ENCODE results near the gene DNPEP.

The DNPEP gene

DNA sequence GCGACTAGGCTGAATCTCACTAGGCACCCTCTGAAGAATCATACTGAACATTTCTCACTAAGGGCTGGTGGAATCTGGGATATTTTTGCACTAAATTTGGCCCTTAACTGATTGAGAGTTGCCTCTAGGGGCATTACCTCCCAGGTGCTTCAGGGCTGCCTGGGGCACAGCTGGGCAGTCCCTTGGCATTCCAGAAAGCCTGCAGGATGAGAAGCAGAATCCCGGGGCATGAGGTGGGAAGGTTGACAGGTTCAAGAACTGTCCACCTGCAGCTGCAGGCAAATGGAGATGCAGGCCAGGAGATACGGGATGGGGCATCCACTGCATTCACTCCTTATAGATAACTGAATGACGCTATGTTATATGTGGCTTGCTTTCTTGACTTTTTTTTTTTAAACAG lies 62.6 kb downstream of the DNPEP start:
- DNase-seq (no peak), ATAC-seq (no peak)
- H3K27ac Mint-ChIP-seq = no peak overlapping the region
- H3K4me1 Mint-ChIP-seq = peaks cover 11% of the 10 kb centered on the region
- H3K4me3 Mint-ChIP-seq = no peak overlapping the region
- H3K27me3 Mint-ChIP-seq = peaks cover 75% of the 10 kb centered on the region
- H3K9me3 Mint-ChIP-seq = no peaks in the 10 kb centered on the region

DNA sequence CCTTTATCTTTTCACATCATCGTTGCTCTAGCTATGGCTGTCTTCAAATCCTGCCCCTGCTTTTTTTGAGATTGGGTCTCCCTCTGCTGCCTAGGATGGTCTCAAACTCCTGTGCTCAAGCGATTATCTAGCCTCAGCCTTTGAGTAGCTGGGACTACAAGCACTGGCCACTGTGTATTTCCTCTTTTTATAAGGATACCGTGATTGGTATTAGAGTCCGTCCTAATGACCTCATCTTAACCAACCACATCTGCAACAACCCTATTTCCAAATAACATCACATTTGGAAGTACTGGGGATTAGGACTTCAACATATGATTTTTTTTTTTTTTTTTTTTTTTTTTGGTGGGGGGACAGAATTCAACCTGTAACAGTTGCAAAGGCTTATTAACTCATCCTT lies 64.3 kb downstream of the DNPEP start:
- Mint-ChIP-seq H3K9me3 (no peaks in the 10 kb centered on the region), H3K4me1 (peaks cover 11% of the 10 kb centered on the region), H3K27ac (no peak overlapping the region), H3K4me3 (no peak overlapping the region), H3K27me3 (peaks cover 60% of the 10 kb centered on the region)
- no peak for DNase-seq
- ATAC-seq = no peak

Measured in stimulated activated naive CD8-positive, alpha-beta T cell treated with anti-CD3 and anti-CD28 coated beads, Interleukin-15, amount 100 ng/mL, for 72 hours (primary cell).